ENCODE data around the gene FASTK.

The FASTK gene

GRCh38 chr7:151076863-151077704 lies 3.5 kb downstream of the FASTK start:
- in situ Hi-C loops (cut with MboI; ENCODE audit: low sequenced_read_pairs), result no loop called here

GRCh38 chr7:151075978-151076426 lies 4.6 kb downstream of the FASTK start:
- no peaks in the 10 kb centered on the region for H3K9me3 ChIP-seq
- peaks cover 77% of the 10 kb centered on the region for H3K36me3 ChIP-seq (replicated peaks)
- in situ Hi-C loops (cut with MboI; ENCODE audit: low sequenced_read_pairs), result no loop called here
- H3K4me3 ChIP-seq, result no peak overlapping the region
- DNase-seq (ENCODE audit: low spot score in 2 of 2), result no peak
- peaks cover 9% of the 10 kb centered on the region for H3K4me1 ChIP-seq
- no peaks in the 10 kb centered on the region for H3K27me3 ChIP-seq (ENCODE audit: low read depth)

More at GRCh38 chr7:151076863-151077704, 3.5 kb downstream of the FASTK start:
- peak in 1 of 2 experiments; percentile 65 for DNase-seq (ENCODE audit: low spot score in 2 of 2)
- no peak overlapping the region for H3K4me3 ChIP-seq
- peaks cover 73% of the 10 kb centered on the region for H3K36me3 ChIP-seq (replicated peaks)
- no peaks in the 10 kb centered on the region for H3K9me3 ChIP-seq
- no peaks in the 10 kb centered on the region for H3K27me3 ChIP-seq (ENCODE audit: low read depth)
- H3K4me1 ChIP-seq, result peaks cover 19% of the 10 kb centered on the region

GRCh38 chr7:151075662-151075971 lies 5.0 kb downstream of the FASTK start:
- Histone ChIP-seq H3K4me3 (no peak overlapping the region), H3K27me3 (ENCODE audit: low read depth) (no peaks in the 10 kb centered on the region), H3K4me1 (peaks cover 9% of the 10 kb centered on the region), H3K36me3 (replicated peaks) (peaks cover 79% of the 10 kb centered on the region), H3K9me3 (no peaks in the 10 kb centered on the region)
- DNase-seq (ENCODE audit: low spot score in 2 of 2), result no peak
- in situ Hi-C loops (cut with MboI; ENCODE audit: low sequenced_read_pairs), result no loop called here

DNA sequence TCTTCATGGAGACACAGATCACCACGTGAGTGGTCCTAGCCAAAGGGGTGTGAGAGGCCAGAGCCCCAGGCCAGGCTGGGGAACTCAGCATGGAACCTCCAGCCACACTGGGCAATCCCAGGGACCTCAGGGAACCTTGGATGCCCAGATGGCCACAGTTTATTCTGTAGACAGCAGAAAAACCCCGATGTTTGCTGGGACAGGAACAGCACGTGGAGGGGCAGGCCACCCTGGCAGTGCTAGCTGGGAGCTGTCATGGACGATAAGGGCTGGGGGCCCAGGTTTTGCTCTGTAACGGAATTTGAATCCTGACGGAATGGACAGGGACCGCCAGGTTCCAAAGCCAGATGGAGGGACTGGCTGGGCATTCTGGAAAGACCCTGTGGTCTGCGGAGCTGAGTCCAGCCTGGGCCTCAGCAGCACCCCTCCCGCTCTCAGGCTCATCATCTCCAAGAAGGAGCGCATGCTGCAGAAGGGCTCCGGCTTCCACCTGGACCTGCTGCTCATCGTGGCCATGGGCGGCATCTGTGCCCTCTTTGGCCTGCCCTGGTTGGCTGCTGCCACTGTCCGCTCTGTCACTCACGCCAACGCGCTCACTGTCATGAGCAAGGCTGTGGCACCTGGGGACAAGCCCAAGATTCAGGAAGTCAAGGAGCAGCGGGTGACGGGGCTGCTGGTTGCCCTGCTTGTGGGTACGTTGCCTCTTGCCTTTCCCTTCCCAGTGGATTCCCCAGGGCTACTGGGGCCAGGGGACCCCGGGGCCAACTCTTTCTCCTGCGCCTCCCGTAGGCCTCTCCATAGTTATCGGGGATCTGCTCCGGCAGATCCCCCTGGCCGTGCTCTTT lies 5.6 kb downstream of the FASTK start:
- Histone ChIP-seq H3K27me3 (ENCODE audit: low read depth) (no peaks in the 10 kb centered on the region), H3K36me3 (replicated peaks) (peaks cover 85% of the 10 kb centered on the region), H3K4me1 (peaks cover 9% of the 10 kb centered on the region), H3K9me3 (no peaks in the 10 kb centered on the region), H3K4me3 (no peak overlapping the region)
- in situ Hi-C loops (cut with MboI; ENCODE audit: low sequenced_read_pairs), result no loop called here
- DNase-seq (ENCODE audit: low spot score in 2 of 2), result no peak

DNA sequence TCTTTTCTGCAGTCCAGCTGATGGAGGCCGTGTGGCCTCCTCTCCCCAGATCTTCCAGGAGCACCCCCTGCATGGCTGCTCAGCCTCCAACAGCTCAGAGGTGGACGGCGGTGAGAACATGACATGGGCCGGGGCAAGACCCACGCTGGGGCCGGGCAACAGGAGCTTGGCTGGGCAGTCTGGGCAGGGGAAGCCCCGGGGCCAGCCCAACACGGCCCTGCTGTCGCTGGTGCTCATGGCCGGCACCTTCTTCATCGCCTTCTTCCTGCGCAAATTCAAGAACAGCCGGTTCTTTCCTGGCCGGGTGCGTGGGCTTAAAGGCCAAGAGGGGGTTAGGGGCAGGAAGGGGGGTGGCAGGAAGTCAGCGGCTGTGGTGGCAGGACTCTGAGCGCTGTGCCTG lies 6.6 kb downstream of the FASTK start:
- Histone ChIP-seq H3K4me1 (peaks cover 3% of the 10 kb centered on the region), H3K27me3 (ENCODE audit: low read depth) (no peaks in the 10 kb centered on the region), H3K4me3 (no peak overlapping the region), H3K9me3 (no peaks in the 10 kb centered on the region), H3K36me3 (replicated peaks) (peaks cover 86% of the 10 kb centered on the region)
- in situ Hi-C loops (cut with MboI; ENCODE audit: low sequenced_read_pairs), result no loop called here
- no peak for DNase-seq (ENCODE audit: low spot score in 2 of 2)

GRCh38 chr7:151071032-151071866 lies 9.4 kb downstream of the FASTK start:
- no peaks in the 10 kb centered on the region for H3K27me3 ChIP-seq (ENCODE audit: low read depth)
- no peak overlapping the region for H3K4me3 ChIP-seq
- peaks cover 93% of the 10 kb centered on the region for H3K36me3 ChIP-seq (replicated peaks)
- DNase-seq (ENCODE audit: low spot score in 2 of 2), result no peak
- no peaks in the 10 kb centered on the region for H3K4me1 ChIP-seq
- in situ Hi-C loops (cut with MboI; ENCODE audit: low sequenced_read_pairs), result no loop called here
- no peaks in the 10 kb centered on the region for H3K9me3 ChIP-seq

- H3K36me3 ChIP-seq (replicated peaks), result peaks cover 90% of the 10 kb centered on the region
These were observed 10.0 kb downstream of the FASTK start for GRCh38 chr7:151070574-151070960.

DNA sequence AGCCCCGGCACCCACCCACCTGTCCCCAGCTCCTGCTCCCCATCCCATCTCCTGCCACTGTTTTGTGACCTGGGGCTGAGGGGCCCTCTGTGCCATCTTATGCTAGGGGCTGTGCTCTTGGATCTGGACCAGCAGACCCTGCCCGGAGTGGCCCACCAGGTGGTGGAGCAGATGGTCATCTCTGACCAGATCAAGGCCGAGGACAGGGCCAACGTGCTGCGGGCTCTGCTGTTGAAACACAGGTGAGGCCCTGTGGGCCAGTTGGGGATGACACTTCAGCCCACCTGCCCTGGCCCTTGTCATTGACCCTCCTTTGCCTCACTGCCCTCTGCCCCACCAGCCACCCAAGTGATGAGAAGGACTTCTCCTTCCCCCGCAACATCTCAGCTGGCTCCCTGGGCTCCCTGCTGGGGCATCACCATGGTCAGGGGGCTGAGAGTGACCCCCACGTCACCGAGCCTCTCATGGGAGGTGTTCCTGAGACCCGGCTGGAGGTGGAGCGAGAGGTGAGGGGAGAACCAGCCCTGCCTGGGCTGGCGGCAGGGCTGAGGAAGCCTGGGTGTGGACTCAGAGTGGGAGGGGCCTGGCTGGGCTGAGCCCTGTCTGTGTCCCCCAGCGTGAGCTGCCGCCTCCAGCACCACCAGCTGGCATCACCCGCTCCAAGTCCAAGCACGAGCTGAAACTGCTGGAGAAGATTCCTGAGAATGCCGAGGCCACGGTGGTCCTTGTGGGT lies 10.6 kb downstream of the FASTK start:
- in situ Hi-C loops (cut with MboI; ENCODE audit: low sequenced_read_pairs), result no loop called here
- H3K36me3 ChIP-seq (replicated peaks), result peaks cover 89% of the 10 kb centered on the region
- no peak overlapping the region for H3K4me3 ChIP-seq
- H3K9me3 ChIP-seq, result no peaks in the 10 kb centered on the region
- no peak for DNase-seq (ENCODE audit: low spot score in 2 of 2)
- H3K27me3 ChIP-seq (ENCODE audit: low read depth), result no peaks in the 10 kb centered on the region
- H3K4me1 ChIP-seq, result no peaks in the 10 kb centered on the region

More at GRCh38 chr7:151070574-151070960, 10.0 kb downstream of the FASTK start:
- no peak overlapping the region for H3K4me3 ChIP-seq
- no peaks in the 10 kb centered on the region for H3K4me1 ChIP-seq
- in situ Hi-C loops (cut with MboI; ENCODE audit: low sequenced_read_pairs), result no loop called here
- no peak for DNase-seq (ENCODE audit: low spot score in 2 of 2)
- no peaks in the 10 kb centered on the region for H3K27me3 ChIP-seq (ENCODE audit: low read depth)
- H3K9me3 ChIP-seq, result no peaks in the 10 kb centered on the region

DNA sequence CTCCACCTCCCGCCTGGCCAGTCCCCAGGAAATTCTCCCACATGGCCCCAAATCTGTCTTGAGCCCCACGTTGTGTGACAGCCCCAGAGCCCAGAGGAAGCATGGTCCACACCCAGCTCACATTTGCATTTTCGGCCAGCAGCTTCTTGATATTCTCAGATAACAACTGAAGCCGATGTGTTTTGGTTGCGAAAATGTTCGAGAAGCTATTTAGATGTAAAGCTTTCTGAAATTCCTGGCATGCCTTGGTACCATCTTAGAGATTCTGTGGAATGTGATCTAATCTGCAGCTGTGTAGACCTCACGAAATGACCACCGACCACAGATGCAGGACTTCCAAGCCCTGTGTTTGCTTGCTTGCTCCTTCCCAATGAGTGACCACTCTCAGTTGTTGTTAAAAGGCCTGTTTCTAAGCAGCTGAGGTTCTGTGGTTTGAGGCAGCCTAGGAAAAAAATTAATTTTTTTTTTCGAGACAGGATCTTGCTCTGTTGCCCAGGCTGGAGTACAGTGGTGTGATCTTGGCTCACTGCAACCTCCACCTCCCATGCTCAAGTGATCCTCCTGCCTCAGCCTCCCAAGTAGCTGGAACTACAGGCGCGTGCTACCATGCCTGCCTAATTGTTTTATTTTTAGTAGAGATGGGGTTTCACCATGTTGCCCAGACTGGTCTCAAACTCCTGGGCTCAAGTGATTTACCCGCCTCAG lies 12.4 kb downstream of the FASTK start:
- Histone ChIP-seq H3K9me3 (no peaks in the 10 kb centered on the region), H3K27me3 (ENCODE audit: low read depth) (no peaks in the 10 kb centered on the region), H3K4me1 (no peaks in the 10 kb centered on the region), H3K4me3 (no peak overlapping the region), H3K36me3 (replicated peaks) (peaks cover 85% of the 10 kb centered on the region)
- no peak for DNase-seq (ENCODE audit: low spot score in 2 of 2)
- in situ Hi-C loops (cut with MboI; ENCODE audit: low sequenced_read_pairs), result no loop called here

- H3K36me3 ChIP-seq (replicated peaks), result peaks cover 78% of the 10 kb centered on the region
- no peaks in the 10 kb centered on the region for H3K9me3 ChIP-seq
- H3K4me3 ChIP-seq, result no peak overlapping the region
- peaks cover 6% of the 10 kb centered on the region for H3K4me1 ChIP-seq
- H3K27me3 ChIP-seq (ENCODE audit: low read depth), result no peaks in the 10 kb centered on the region
- no peak for DNase-seq (ENCODE audit: low spot score in 2 of 2)
- in situ Hi-C loops (cut with MboI; ENCODE audit: low sequenced_read_pairs), result no loop called here
These were observed 14.2 kb downstream of the FASTK start for GRCh38 chr7:151066273-151066974.

DNA sequence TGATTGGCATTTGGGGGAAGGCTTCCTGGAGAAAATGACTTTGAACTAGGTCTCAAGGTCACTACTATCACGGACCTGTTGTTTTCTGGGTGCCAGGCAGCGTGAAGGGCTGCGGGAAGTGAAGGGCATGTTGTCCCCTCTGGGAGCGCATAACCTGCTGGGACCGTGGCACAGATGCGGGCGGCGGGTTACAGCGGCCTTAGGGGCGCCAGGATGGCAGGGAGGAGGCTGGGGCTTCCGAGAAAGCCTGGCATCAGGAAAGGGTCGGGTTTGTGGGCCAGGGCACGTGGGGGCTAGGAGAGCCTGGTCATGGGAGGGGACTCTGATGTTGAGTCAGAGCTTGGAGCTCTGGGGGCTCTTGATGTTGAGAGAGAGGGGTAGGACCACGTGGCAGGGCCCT lies 15.1 kb downstream of the FASTK start:
- peaks cover 13% of the 10 kb centered on the region for H3K4me1 ChIP-seq
- no peaks in the 10 kb centered on the region for H3K9me3 ChIP-seq
- no peaks in the 10 kb centered on the region for H3K27me3 ChIP-seq (ENCODE audit: low read depth)
- in situ Hi-C loops (cut with MboI; ENCODE audit: low sequenced_read_pairs), result no loop called here
- no peak for DNase-seq (ENCODE audit: low spot score in 2 of 2)
- H3K36me3 ChIP-seq (replicated peaks), result peaks cover 69% of the 10 kb centered on the region
- no peak overlapping the region for H3K4me3 ChIP-seq

- Histone ChIP-seq H3K4me1 (peaks cover 13% of the 10 kb centered on the region), H3K27me3 (ENCODE audit: low read depth) (no peaks in the 10 kb centered on the region), H3K4me3 (no peak overlapping the region), H3K9me3 (no peaks in the 10 kb centered on the region), H3K36me3 (replicated peaks) (peaks cover 64% of the 10 kb centered on the region)
- DNase-seq (ENCODE audit: low spot score in 2 of 2), result no peak
- in situ Hi-C loops (cut with MboI; ENCODE audit: low sequenced_read_pairs), result no loop called here
These were observed 15.6 kb downstream of the FASTK start for GRCh38 chr7:151064993-151065392.
